Dermis microvascular lymphatic vessel endothelial cell (primary cell): Measurements from ENCODE around the gene RPL36A. TPM values are rescaled to one million over a fixed set of nuclear protein-coding genes. Genes with fewer than 3 reads are reported as not detected.

Source experiments
- DNase-seq, 2 donors: peaks; one replicate each; pipeline versions ENCODE4 v3.0.0 to v3.0.0-alpha.2; 2010; ENCODE audit warnings: low read depth in 2 of 2
- total RNA-seq: library from RNA; depleted of rRNA; stranded (reverse); fragments of >200 nt; gene quantifications from 2 replicates; pipeline ENCODE4 v1.2.1, GENCODE V29; 2014

RPL36A gene
- total RNA-seq, 1 donor from 2014 or later = 253 TPM

GRCh38 chrX:101442085-101442484 lies 51.3 kb downstream of the RPL36A start:
- DNase-seq = no peak

Other genes with a start within 250 kb of the RPL36A start
- under 0.01 and 0.13 TPM in 2 replicates for gene DRP2, start 171.2 kb upstream of the RPL36A start, total RNA-seq
- gene TAF7L, start 99.7 kb upstream of the RPL36A start, total RNA-seq = 0.13 TPM in 1 of 2 replicates, not detected in the other
- gene TIMM8A, start 42.3 kb upstream of the RPL36A start, total RNA-seq = 2.4 and 2.9 TPM in 2 replicates
- under 0.01 TPM in 1 of 2 replicates, not detected in the other for gene BTK, start 4.8 kb upstream of the RPL36A start, total RNA-seq
- gene GLA, start 16.9 kb downstream of the RPL36A start, total RNA-seq = 23.3 and 24.4 TPM in 2 replicates
- gene HNRNPH2, start 17.2 kb downstream of the RPL36A start, total RNA-seq = 75.9 and 81.4 TPM in 2 replicates
- gene ARMCX4, start 94.4 kb downstream of the RPL36A start, total RNA-seq = 3.3 and 3.4 TPM in 2 replicates
- 48.2 and 49.3 TPM in 2 replicates for gene ARMCX1, start 159.5 kb downstream of the RPL36A start, total RNA-seq
- 30.2 and 36.9 TPM in 2 replicates for gene ARMCX6, start 227.0 kb downstream of the RPL36A start, total RNA-seq
- gene ARMCX3, start 232.1 kb downstream of the RPL36A start, total RNA-seq = 43.1 and 61.2 TPM in 2 replicates